A549 (cell line): ENCODE results near the gene MSANTD1. TPM values are rescaled to one million over a fixed set of nuclear protein-coding genes. Genes with fewer than 3 reads are reported as not detected.

ENCODE experiments used
- ATAC-seq, 2 experiments: fragments of 200-7000 bp in 1 of 2; fragments of >200 bp in 1 of 2; cut with Nextera tagmentation in 1 of 2; cut with Tn5 transposase in 1 of 2; 3 replicates each; pipeline versions ENCODE4 v1.8.0 to v1.9.1; 2018 to 2020; ENCODE audit warnings: mild to moderate bottlenecking in 1 of 2, moderate library complexity in 1 of 2
- CTCF ChIA-PET: fragments of 300-600 bp; sonication (Branson Sonifier 250); formaldehyde crosslinking; extraction: SDS; loops from one replicate; lab custom pipeline; 2021; ENCODE audit warnings: antibody characterized with exemption, inconsistent platforms; lab: Yijun Ruan, JAX
- POLR2A ChIA-PET: fragments of 350-600 bp; formaldehyde crosslinking; extraction: SDS; loops from one replicate; lab custom pipeline; 2021; ENCODE audit warnings: antibody characterized with exemption, inconsistent platforms; lab: Yijun Ruan, JAX
- DNase-seq, 2 experiments: peaks; one replicate each; pipeline versions ENCODE4 v3.0.0 to v3.0.0-alpha.2; 2011 to 2016; ENCODE audit warnings: low read depth in 1 of 2, low spot score in 1 of 2
- FAIRE-seq: peaks from 2 replicates; lab custom pipeline; 2011; peaks lifted over from hg19 to GRCh38; lab: Jason Lieb, UNC
- H3K27ac ChIP-seq, 2 experiments: fragments of >200 bp; sonication (Bioruptor Twin); formaldehyde crosslinking; 3 replicates each; pipeline ENCODE4 v1.5.1; 2016 to 2017
- H3K4me1 ChIP-seq: fragments of >200 bp; sonication (Bioruptor Twin); formaldehyde crosslinking; 3 replicates; pipeline ENCODE4 v1.6.1; 2016
- H3K4me2 ChIP-seq: fragments of >200 bp; sonication (Bioruptor Twin); formaldehyde crosslinking; 3 replicates; pipeline ENCODE4 v1.6.1; 2016
- H3K4me3 ChIP-seq: fragments of >200 bp; sonication (Bioruptor Twin); formaldehyde crosslinking; 3 replicates; pipeline ENCODE4 v1.5.1; 2016
- H3K9me3 ChIP-seq: fragments of >200 bp; sonication (Bioruptor Twin); formaldehyde crosslinking; 3 replicates; pipeline ENCODE4 v1.6.1; 2016
- CBX2 ChIP-seq: fragments of 200-600 bp; sonication (generic); IDR thresholded peaks from 2 replicates; pipeline ENCODE4 v1.6.1; 2016; ENCODE audit warnings: low read depth, mild to moderate bottlenecking, borderline replicate concordance
- FOSB ChIP-seq: fragments of 250-450 bp; sonication (Bioruptor Pico); IDR thresholded peaks from 2 replicates; pipeline ENCODE4 v1.5.0; 2020; ENCODE audit warnings: mild to moderate bottlenecking, moderate library complexity
- FOXS1 ChIP-seq: fragments of 250-450 bp; sonication (Bioruptor Pico); IDR thresholded peaks from 2 replicates; pipeline ENCODE4 v1.5.0; 2020; ENCODE audit warnings: mild to moderate bottlenecking, moderate library complexity
- HOXB13 ChIP-seq: fragments of 250-450 bp; sonication (Bioruptor Pico); IDR thresholded peaks from 2 replicates; pipeline ENCODE4 v1.5.0; 2020; ENCODE audit warnings: low read depth, mild to moderate bottlenecking, moderate library complexity
- KDM1A ChIP-seq: fragments of 200-600 bp; sonication (generic); IDR thresholded peaks from 2 replicates; pipeline ENCODE4 v1.6.1; 2016; ENCODE audit warnings: low read depth, mild to moderate bottlenecking
- KDM5A ChIP-seq: fragments of 200-600 bp; sonication (generic); IDR thresholded peaks from 2 replicates; pipeline ENCODE4 v1.6.1; 2016; ENCODE audit warnings: antibody characterized with exemption, mild to moderate bottlenecking
- MAZ ChIP-seq: fragments of 150-350 bp; IDR thresholded peaks from 2 replicates; pipeline ENCODE4 v1.6.1; 2014; ENCODE audit warnings: antibody characterized with exemption, low read depth, low read length, borderline replicate concordance
- POLR2A ChIP-seq: IDR thresholded peaks from 2 replicates; pipeline ENCODE4 v1.6.1; 2012; ENCODE audit warnings: mild to moderate bottlenecking, low read length
- RAD21 ChIP-seq, 2 experiments: fragments of >200 bp in 1 of 2; sonication (Bioruptor Twin) in 1 of 2; formaldehyde crosslinking in 1 of 2; IDR thresholded peaks in 1 of 2; conservative IDR thresholded peaks in 1 of 2; 2 replicates in 1 of 2; 3 replicates in 1 of 2; pipeline ENCODE4 v1.6.1; 2012 to 2018; ENCODE audit warnings: inconsistent platforms in 1 of 2
- RARB ChIP-seq: fragments of 250-450 bp; sonication (Bioruptor Pico); IDR thresholded peaks from 2 replicates; pipeline ENCODE4 v1.8.0; 2021; ENCODE audit warnings: mild to moderate bottlenecking, moderate library complexity
- REST ChIP-seq: fragments of 200-600 bp; sonication (generic); IDR thresholded peaks from 2 replicates; pipeline ENCODE4 v1.6.1; 2016; ENCODE audit warnings: antibody characterized with exemption, mild to moderate bottlenecking, moderate library complexity
- RNF2 ChIP-seq: fragments of 200-600 bp; sonication (generic); IDR thresholded peaks from 2 replicates; pipeline ENCODE4 v1.6.1; 2016; ENCODE audit warnings: low read depth, mild to moderate bottlenecking, antibody characterized with exemption, moderate library complexity, borderline replicate concordance
- SMC3 ChIP-seq: fragments of >200 bp; sonication (Bioruptor Twin); formaldehyde crosslinking; IDR thresholded peaks from 3 replicates; pipeline ENCODE4 v1.6.1; 2018; ENCODE audit warnings: inconsistent platforms
- SREBF2 ChIP-seq: fragments of 450-650 bp; IDR thresholded peaks from 2 replicates; pipeline ENCODE4 v1.6.1; 2014; ENCODE audit warnings: mild to moderate bottlenecking, moderate library complexity
- ZSCAN20 ChIP-seq: fragments of 250-450 bp; sonication (Bioruptor Pico); IDR thresholded peaks from 2 replicates; pipeline ENCODE4 v1.8.0; 2022; ENCODE audit warnings: mild to moderate bottlenecking, moderate library complexity
- whole genome bisulfite sequencing: methylation state at CpG from one replicate; pipeline ENCODE4 v1.1.6; 2017; ENCODE audit errors: missing lambda C conversion rate; 5-methylcytosine and 5-hydroxymethylcytosine counted together
- polyA plus RNA-seq, 4 experiments: library from polyadenylated mRNA; depleted of rRNA in 3 of 4; stranded (reverse); fragments of >200 nt; fragmentation: RNase III in 1 of 4; extraction: RNeasy Plus Mini Kit Qiagen cat#74134 plus additional on column Dnase treatment in 1 of 4; gene quantifications; 2 replicates in 3 of 4; 3 replicates in 1 of 4; pipeline ENCODE4 v1.2.3, GENCODE V29; 2011 to 2017
- TF ChIP-seq, protein P1 (sequence below): fragments of >200 bp; sonication (Bioruptor Twin); formaldehyde crosslinking; IDR thresholded peaks from 2 replicates; pipeline ENCODE4 v1.6.1; 2016
- TF ChIP-seq, protein P2 (sequence below): fragments of >200 bp; sonication (Bioruptor Twin); formaldehyde crosslinking; IDR thresholded peaks from 3 replicates; pipeline ENCODE4 v1.5.1; 2016

The MSANTD1 gene
- polyA plus RNA-seq, 2 of the 4 experiments (the other 2 are of a cell fraction) = 0.08 to 0.12 TPM

DNA sequence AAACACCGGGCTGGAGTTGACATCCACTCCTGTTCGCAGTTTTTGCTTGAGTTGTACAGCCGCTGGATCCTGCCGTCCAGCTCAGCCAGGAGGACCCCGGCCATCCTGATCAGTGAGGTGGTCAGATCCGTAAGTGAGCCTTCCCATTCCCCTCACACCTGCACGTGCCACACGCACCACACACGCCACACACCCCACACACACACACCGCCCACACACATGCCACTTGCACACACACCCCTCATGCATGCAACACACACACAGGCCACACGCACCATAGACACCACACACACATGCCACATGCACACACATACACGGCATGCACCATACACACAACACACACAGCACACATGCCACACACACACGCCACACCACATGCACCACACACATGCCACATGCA is 20.1 kb upstream of the MSANTD1 start:
- Histone ChIP-seq H3K27ac (no peak overlapping the region), H3K4me3 (no peak overlapping the region), H3K9me3 (no peaks in the 10 kb centered on the region), H3K4me1 (no peaks in the 10 kb centered on the region), H3K4me2 (no peak overlapping the region)
- POLR2A ChIA-PET = no interaction called here
- ATAC-seq = no peak
- TF ChIP-seq RARB (CRISPR knock-in tag) (no peak), RNF2 (no peak), KDM1A (no peak), KDM5A (no peak), SREBF2 (no peak), RAD21 (conservative IDR thresholded peaks at IDR 0.05 in 1 of 2, IDR thresholded peaks at IDR 0.05 in 1 of 2) (no peak), HOXB13 (CRISPR knock-in tag) (no peak), POLR2A (no peak)
- TF ChIP-seq, protein P1, sequence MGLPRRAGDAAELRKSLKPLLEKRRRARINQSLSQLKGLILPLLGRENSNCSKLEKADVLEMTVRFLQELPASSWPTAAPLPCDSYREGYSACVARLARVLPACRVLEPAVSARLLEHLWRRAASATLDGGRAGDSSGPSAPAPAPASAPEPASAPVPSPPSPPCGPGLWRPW = no peak
- no peak for FAIRE-seq
- CTCF ChIA-PET = no interaction called here
- WGBS = 91% methylated on average over 12 of the region's 13 CpGs
- DNase-seq = no peak

GRCh38 chr4:3229328-3229727 is 19.6 kb upstream of the MSANTD1 start:
- ATAC-seq (no peak), FAIRE-seq (no peak)

DNA sequence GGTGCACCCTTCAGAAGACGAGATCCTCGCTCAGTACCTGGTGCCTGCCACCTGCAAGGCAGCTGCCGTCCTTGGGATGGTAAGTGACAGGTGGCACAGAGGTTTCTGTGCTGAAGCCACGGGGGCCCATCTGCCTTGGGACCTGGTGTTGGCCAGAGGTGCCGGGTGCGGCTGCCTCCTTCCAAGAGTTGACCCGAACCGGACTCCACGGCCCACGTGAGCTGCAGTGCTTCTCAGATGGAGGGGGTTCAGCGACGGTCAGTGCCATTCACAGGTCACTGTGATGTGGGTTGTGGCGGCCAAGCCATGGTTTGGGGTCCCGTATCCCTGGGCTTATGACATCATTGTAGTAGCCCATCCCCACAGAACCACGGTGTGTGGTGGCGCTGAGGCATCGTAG is 19.0 kb upstream of the MSANTD1 start:
- Histone ChIP-seq H3K4me3 (no peak overlapping the region), H3K27ac (no peak overlapping the region), H3K9me3 (no peaks in the 10 kb centered on the region), H3K4me1 (no peaks in the 10 kb centered on the region), H3K4me2 (no peak overlapping the region)
- no peak for ATAC-seq
- TF ChIP-seq SMC3 = no peak
- no peak for TF ChIP-seq FOXS1 (CRISPR knock-in tag)
- DNase-seq = no peak
- WGBS = 91% methylated on average over 7 of the region's 17 CpGs
- no peak for FAIRE-seq
- CTCF ChIA-PET = no interaction called here
- POLR2A ChIA-PET = no interaction called here

More at GRCh38 chr4:3229328-3229727, 19.6 kb upstream of the MSANTD1 start:
- no peak for TF ChIP-seq REST
- TF ChIP-seq, all 56 proteins: peak for 0
- CTCF ChIA-PET = no interaction called here
- POLR2A ChIA-PET = no interaction called here
- H3K9me3 ChIP-seq = no peaks in the 10 kb centered on the region
- H3K4me1 ChIP-seq = no peaks in the 10 kb centered on the region
- WGBS = 83% methylated on average over 9 of the region's 9 CpGs
- no peak for DNase-seq
- no peak overlapping the region for H3K27ac ChIP-seq
- H3K4me3 ChIP-seq = no peak overlapping the region
- no peak overlapping the region for H3K4me2 ChIP-seq

DNA sequence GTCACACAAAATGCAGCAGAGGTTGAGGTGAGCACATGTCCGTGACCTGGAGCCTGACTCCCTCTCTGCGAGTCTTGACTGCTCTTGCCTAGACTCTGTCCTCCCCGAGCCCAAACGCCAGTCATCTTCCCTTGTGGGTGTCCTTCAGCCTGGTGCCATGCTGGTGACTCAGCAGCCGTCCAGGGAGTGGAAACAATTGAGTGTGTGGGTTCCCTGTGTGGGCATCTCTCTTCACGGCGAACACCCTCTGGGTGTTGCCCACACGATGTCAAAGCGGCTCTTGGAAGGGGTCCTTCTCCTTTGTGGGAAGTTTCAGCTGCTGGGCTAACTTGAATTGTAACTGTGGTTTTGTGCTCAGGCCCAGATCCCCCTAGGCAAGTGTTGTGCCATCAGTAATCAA is 17.5 kb upstream of the MSANTD1 start:
- no peak for ATAC-seq
- ChIA-PET CTCF (no interaction called here), POLR2A (no interaction called here)
- Histone ChIP-seq H3K4me1 (no peaks in the 10 kb centered on the region), H3K4me2 (no peak overlapping the region), H3K9me3 (no peaks in the 10 kb centered on the region), H3K27ac (no peak overlapping the region), H3K4me3 (no peak overlapping the region)
- no peak for FAIRE-seq
- 89% methylated on average over 8 of the region's 9 CpGs for WGBS
- TF ChIP-seq, protein P1 = no peak
- TF ChIP-seq, protein P2, sequence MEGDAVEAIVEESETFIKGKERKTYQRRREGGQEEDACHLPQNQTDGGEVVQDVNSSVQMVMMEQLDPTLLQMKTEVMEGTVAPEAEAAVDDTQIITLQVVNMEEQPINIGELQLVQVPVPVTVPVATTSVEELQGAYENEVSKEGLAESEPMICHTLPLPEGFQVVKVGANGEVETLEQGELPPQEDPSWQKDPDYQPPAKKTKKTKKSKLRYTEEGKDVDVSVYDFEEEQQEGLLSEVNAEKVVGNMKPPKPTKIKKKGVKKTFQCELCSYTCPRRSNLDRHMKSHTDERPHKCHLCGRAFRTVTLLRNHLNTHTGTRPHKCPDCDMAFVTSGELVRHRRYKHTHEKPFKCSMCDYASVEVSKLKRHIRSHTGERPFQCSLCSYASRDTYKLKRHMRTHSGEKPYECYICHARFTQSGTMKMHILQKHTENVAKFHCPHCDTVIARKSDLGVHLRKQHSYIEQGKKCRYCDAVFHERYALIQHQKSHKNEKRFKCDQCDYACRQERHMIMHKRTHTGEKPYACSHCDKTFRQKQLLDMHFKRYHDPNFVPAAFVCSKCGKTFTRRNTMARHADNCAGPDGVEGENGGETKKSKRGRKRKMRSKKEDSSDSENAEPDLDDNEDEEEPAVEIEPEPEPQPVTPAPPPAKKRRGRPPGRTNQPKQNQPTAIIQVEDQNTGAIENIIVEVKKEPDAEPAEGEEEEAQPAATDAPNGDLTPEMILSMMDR = no peak
- TF ChIP-seq MAZ (no peak), ZSCAN20 (no peak), RNF2 (no peak), CBX2 (no peak), FOSB (CRISPR knock-in tag) (no peak)
- DNase-seq = no peak
